OCI-LY7 (cell line): ENCODE data around the gene FLRT1. TPM values are rescaled to one million over a fixed set of nuclear protein-coding genes. Genes with fewer than 3 reads are reported as not detected.

Experiments
- BruUV-seq: library from RNA; stranded (reverse); fragments of 400-500 nt; replicated peaks from 2 replicates; lab custom pipeline; 2021; lab: Mats Ljungman, UMichigan
- CTCF ChIA-PET: fragments of 300-600 bp; sonication (Branson Sonifier 250); formaldehyde crosslinking; loops from one replicate; lab custom pipeline; 2022; ENCODE audit warnings: antibody characterized with exemption; ENCODE audit not compliant: unreplicated experiment; lab: Charles Lee
- POLR2A ChIA-PET: fragments of 300-600 bp; sonication (Branson Sonifier 250); formaldehyde crosslinking; loops from one replicate; lab custom pipeline; 2022; ENCODE audit warnings: antibody characterized with exemption; lab: Charles Lee
- DNase-seq: peaks from one replicate; pipeline ENCODE4 v3.0.0-alpha.2; 2015; ENCODE audit warnings: low spot score
- H2AFZ ChIP-seq: fragments of 200-600 bp; sonication (generic), shearing (Covaris generic); 2 replicates; pipeline ENCODE4 v1.6.1; 2014; ENCODE audit warnings: mild to moderate bottlenecking, antibody characterized with exemption, low read length, moderate library complexity
- H3K27ac ChIP-seq: fragments of 200-600 bp; sonication (generic); 2 replicates; pipeline ENCODE4 v1.5.1; 2014; ENCODE audit warnings: mixed run types, low read depth, mild to moderate bottlenecking, moderate library complexity, low read length, inconsistent platforms; ENCODE audit not compliant: poor library complexity, severe bottlenecking
- H3K36me3 ChIP-seq: fragments of 200-600 bp; sonication (generic); 2 replicates; pipeline ENCODE4 v1.6.1; 2014; ENCODE audit warnings: mild to moderate bottlenecking, antibody characterized with exemption, low read length, moderate library complexity, mixed read lengths; ENCODE audit not compliant: insufficient read depth
- H3K4me1 ChIP-seq: fragments of 200-600 bp; sonication (generic); 2 replicates; pipeline ENCODE4 v1.5.1; 2014; ENCODE audit warnings: mild to moderate bottlenecking, low read length; ENCODE audit not compliant: insufficient read depth, poor library complexity, severe bottlenecking
- H3K4me2 ChIP-seq: fragments of 200-600 bp; sonication (generic); 2 replicates; pipeline ENCODE4 v1.6.1; 2014; ENCODE audit warnings: mild to moderate bottlenecking, low read length
- H3K4me3 ChIP-seq: fragments of 200-600 bp; sonication (generic); 2 replicates; pipeline ENCODE4 v1.5.1; 2014; ENCODE audit warnings: mild to moderate bottlenecking, low read depth, low read length; ENCODE audit not compliant: poor library complexity, severe bottlenecking
- H3K79me2 ChIP-seq: fragments of 200-600 bp; sonication (generic); 2 replicates; pipeline ENCODE4 v1.6.1; 2016; ENCODE audit warnings: low read depth, mild to moderate bottlenecking, low read length, moderate library complexity, mixed read lengths; ENCODE audit not compliant: insufficient read depth
- H3K9me2 ChIP-seq: fragments of 200-600 bp; sonication (generic); 2 replicates; pipeline ENCODE4 v1.6.1; 2016; ENCODE audit warnings: mild to moderate bottlenecking, low read length, mixed read lengths; ENCODE audit not compliant: insufficient read depth
- H3K9me3 ChIP-seq: fragments of 200-600 bp; sonication (generic); 2 replicates; pipeline ENCODE4 v1.6.1; 2014; ENCODE audit warnings: mild to moderate bottlenecking, mixed run types, low read length, mixed read lengths
- H4K20me1 ChIP-seq: fragments of 200-600 bp; sonication (generic); 2 replicates; pipeline ENCODE4 v1.6.1; 2014; ENCODE audit warnings: mild to moderate bottlenecking, antibody characterized with exemption, low read length, moderate library complexity, mixed read lengths; ENCODE audit not compliant: insufficient read depth
- CTCF ChIP-seq: fragments of 200-600 bp; sonication (generic); conservative IDR thresholded peaks from 2 replicates; pipeline ENCODE4 v1.5.1; 2014; ENCODE audit warnings: mild to moderate bottlenecking, antibody characterized with exemption, low read length, moderate library complexity, mixed read lengths
- EZH2phosphoT487 ChIP-seq: fragments of 200-600 bp; sonication (generic); IDR thresholded peaks from 2 replicates; pipeline ENCODE4 v1.6.1; 2018; ENCODE audit warnings: low read depth, borderline replicate concordance, mild to moderate bottlenecking, mixed run types, antibody characterized with exemption, low read length, moderate library complexity, mixed read lengths
- intact Hi-C: fragments of 100-400 bp; cut with micrococcal nuclease; formaldehyde crosslinking; loops from one replicate; pipeline ENCODE4 v1.10.0; 2022; ENCODE audit not compliant: unreplicated experiment
- total RNA-seq, 2 experiments: library from RNA; depleted of rRNA in 1 of 2; stranded (reverse); fragments of >200 nt in 1 of 2; shearing (Covaris generic) in 1 of 2; gene quantifications; 2 replicates each; pipeline ENCODE4 v1.2.3, GENCODE V29; 2014 to 2022

The FLRT1 gene
- total RNA-seq, 2 experiments from 2014 or later, result not detected

GRCh38 chr11:64026575-64027205, 9.0 kb upstream of the FLRT1 start:
- Histone ChIP-seq H3K36me3 (no peaks in the 10 kb centered on the region), H3K4me2 (no peak overlapping the region), H3K4me1 (peaks cover 15% of the 10 kb centered on the region), H3K9me3 (no peaks in the 10 kb centered on the region), H3K79me2 (no peaks in the 10 kb centered on the region), H2AFZ (no peak overlapping the region), H4K20me1 (no peaks in the 10 kb centered on the region), H3K4me3 (no peak overlapping the region), H3K9me2 (no peaks in the 10 kb centered on the region), H3K27ac (no peak overlapping the region)
- ChIA-PET POLR2A (no interaction called here), CTCF (interaction anchor here (0.5 kb wide), 1 partner anchor 28 kb away, joined by 3 read pairs; no protein-coding TSS in a partner anchor)
- no peak for DNase-seq
- intact Hi-C loops, result no loop called here
- TF ChIP-seq EZH2phosphoT487, result no peak
- TF ChIP-seq CTCF, result no peak
- BruUV-seq, result no TSS peak

- H3K27ac ChIP-seq, result no peak overlapping the region
- H3K4me3 ChIP-seq, result no peak overlapping the region
- H4K20me1 ChIP-seq, result no peaks in the 10 kb centered on the region
- ChIA-PET POLR2A (no interaction called here), CTCF (no interaction called here)
- peak; percentile 29 for DNase-seq
- intact Hi-C loops, result no loop called here
- H3K4me2 ChIP-seq, result peak overlapping the region; percentile 4; the same call in 1 of the 2 replicates
- no peak for TF ChIP-seq EZH2phosphoT487
- TF ChIP-seq CTCF, result no peak
- H2AFZ ChIP-seq, result peak overlapping the region; percentile 30; the same call in 1 of the 2 replicates
- H3K9me3 ChIP-seq, result no peaks in the 10 kb centered on the region
- BruUV-seq, result no TSS peak
- peaks cover 15% of the 10 kb centered on the region for H3K4me1 ChIP-seq
- no peaks in the 10 kb centered on the region for H3K79me2 ChIP-seq
- no peaks in the 10 kb centered on the region for H3K36me3 ChIP-seq
- no peaks in the 10 kb centered on the region for H3K9me2 ChIP-seq
Observed at GRCh38 chr11:64027651-64028397, 7.9 kb upstream of the FLRT1 start.
